Upper lobe of left lung (tissue), 4 donors: ENCODE measurements around the gene MSI2.

Experiments
- CTCF ChIP-seq, 6 experiments: fragments of 450-650 bp in 4 of 6; fragments of 200-600 bp in 2 of 6; sonication (generic) in 2 of 6; IDR thresholded peaks; one replicate each; pipeline ENCODE4 v1.5.1; 2016 to 2019; ENCODE audit warnings: antibody characterized with exemption in 6 of 6
- POLR2A ChIP-seq, 4 donors: fragments of 450-650 bp; IDR thresholded peaks; one replicate each; pipeline ENCODE4 v1.5.1; 2016 to 2017; ENCODE audit warnings: antibody characterized with exemption in 4 of 4, mild to moderate bottlenecking in 2 of 4

GRCh38 chr17:57249520-57249919, 6.8 kb upstream of the MSI2 start:
- TF ChIP-seq CTCF (IDR thresholded peaks at IDR 0.05) (no peak), POLR2A (IDR thresholded peaks at IDR 0.05) (no peak)
